GM10266 (cell line): Measurements from ENCODE around the gene TMEM200B.

ENCODE experiments used
- DNase-seq: peaks from one replicate; pipeline ENCODE4 v3.0.0; 2012; ENCODE audit errors: extremely low spot score
- CTCF ChIP-seq: IDR thresholded peaks from 2 replicates; pipeline ENCODE4 v1.5.1; 2012; ENCODE audit warnings: mild to moderate bottlenecking, low read depth; ENCODE audit not compliant: control insufficient read depth, insufficient read depth; ENCODE audit errors: missing control alignments

TMEM200B gene

DNA sequence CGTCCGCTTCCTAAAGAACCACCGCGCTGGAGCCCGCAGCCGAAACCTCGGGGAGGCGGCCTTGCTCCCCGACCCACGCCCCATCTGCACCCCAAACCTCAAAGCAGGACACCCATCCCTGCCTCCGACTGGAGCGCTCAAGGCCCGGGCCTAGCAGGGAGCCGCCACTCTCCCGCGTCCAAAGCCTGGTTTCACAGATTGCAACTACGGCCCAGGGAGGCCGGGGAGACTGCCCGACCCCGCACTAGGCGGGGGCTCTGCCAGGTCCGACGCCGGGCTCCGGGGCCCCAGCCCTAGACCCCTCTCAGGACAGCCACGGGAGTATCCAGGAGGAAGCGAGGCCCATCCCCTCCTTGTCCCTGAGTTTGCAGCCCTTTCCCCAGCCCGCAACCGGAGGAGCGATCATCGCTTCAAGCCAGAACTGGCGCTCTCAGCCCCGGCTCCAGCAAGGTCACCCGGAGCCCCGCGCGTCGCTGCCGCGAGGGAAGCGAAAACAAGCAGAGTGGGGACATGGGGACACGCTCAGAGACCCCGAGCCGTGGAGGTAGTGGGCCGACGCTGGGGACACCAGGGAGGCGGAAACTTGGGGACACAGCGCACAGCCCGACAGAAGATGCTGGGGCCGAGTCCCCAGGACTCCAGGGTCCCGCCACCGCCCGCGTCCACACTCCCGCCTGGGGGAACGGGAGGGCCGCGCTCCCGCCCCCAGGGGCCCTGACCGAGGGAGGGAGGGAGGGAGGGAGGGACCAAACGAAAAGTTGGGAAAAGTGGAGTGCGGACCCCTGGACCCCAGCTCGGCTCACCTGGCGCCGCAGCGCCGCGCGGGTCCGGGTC lies 433 bp downstream of the TMEM200B start:
- TF ChIP-seq CTCF = no peak
- DNase-seq = peak; percentile 67

GRCh38 chr1:29122682-29123052 lies 1.0 kb downstream of the TMEM200B start:
- TF ChIP-seq CTCF = no peak
- DNase-seq = no peak

GRCh38 chr1:29121936-29122681 lies 1.6 kb downstream of the TMEM200B start:
- TF ChIP-seq CTCF = no peak
- DNase-seq = peak; percentile 60

DNA sequence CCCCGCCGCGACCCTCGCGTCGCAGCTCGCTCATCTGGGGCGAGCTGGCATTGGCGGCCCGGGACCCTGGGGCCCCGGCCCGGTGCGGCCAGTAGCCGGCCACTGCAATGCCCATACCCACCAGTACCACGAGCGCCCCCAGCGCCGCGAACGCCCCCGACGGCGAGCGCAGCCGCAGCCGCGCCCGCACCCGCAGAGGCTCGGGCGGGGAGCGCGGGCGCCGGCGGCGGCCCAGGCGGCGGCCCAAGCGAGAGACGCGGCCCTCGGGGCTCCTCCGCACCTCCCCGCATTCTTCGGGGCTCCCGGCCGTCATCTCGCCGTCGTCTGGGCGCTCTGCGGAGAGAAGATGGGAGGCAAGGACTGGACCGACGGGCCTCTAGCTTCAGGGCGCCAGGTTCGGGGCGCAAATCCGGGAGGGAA lies 2.2 kb downstream of the TMEM200B start:
- peak; percentile 9 for TF ChIP-seq CTCF
- no peak for DNase-seq

DNA sequence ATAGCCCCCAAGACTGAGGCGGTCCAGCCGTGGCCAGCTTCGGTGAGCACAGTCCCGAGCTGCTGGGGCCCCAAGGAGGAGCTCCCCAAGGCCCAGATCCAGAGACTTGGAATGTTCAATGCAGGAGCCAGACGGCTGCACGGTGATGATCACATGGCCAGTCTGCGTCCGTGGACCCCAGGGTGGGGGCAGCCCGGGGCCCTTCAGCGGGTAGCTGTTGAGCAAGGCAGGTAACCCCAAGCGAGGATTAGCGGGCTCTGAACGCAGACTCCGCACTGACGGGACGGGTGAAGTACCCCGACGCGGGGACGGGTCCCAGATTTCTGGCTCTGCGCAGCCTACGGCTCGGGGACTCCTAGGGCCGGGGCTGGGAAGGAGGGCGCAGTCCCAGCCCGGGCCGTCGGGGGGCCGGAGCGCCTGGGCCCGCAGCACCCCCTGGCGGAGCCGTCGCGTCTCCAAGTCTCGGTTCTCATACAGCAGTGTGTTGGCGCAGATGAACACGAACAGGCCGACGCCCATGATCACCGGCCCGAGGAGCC lies 2.7 kb downstream of the TMEM200B start:
- TF ChIP-seq CTCF = peak; percentile 46
- DNase-seq = peak; percentile 86

DNA sequence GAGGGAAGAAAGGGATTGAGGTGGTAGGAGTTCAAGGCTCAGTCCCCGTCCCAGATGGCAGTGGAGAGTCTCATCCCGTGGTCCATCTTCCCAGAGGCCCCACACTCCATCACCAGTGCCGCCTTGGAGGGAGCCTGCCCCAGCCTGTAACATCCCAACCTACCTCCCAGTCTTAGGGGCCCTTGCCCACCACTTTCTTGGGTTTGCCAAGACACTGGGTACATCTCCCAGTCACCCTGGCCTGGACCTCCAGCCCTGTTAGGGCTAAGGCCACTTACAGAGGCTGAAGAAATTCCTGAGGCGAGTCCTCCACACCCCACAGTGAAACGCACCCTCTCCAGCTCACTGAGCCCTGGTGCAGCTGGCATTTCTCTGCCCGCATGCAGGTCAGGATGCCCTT lies 3.3 kb downstream of the TMEM200B start:
- no peak for TF ChIP-seq CTCF
- DNase-seq = no peak

GRCh38 chr1:29119121-29119929 lies 4.4 kb downstream of the TMEM200B start:
- no peak for TF ChIP-seq CTCF
- no peak for DNase-seq
